M059J (cell line): ENCODE measurements around the gene ADGRF1. TPM values are rescaled to one million over a fixed set of nuclear protein-coding genes. Genes with fewer than 3 reads are reported as not detected.

Source experiments
- DNase-seq: peaks from one replicate; pipeline ENCODE4 v3.0.0-alpha.2; 2012; ENCODE audit warnings: low read depth
- total RNA-seq: library from RNA; depleted of rRNA; stranded (reverse); fragments of >200 nt; shearing (Covaris generic); gene quantifications from 2 replicates; pipeline ENCODE4 v1.2.3, GENCODE V29; 2014; rRNA removed

The ADGRF1 gene
- total RNA-seq, 1 experiment from 2014 or later, result 37.3 TPM

DNA sequence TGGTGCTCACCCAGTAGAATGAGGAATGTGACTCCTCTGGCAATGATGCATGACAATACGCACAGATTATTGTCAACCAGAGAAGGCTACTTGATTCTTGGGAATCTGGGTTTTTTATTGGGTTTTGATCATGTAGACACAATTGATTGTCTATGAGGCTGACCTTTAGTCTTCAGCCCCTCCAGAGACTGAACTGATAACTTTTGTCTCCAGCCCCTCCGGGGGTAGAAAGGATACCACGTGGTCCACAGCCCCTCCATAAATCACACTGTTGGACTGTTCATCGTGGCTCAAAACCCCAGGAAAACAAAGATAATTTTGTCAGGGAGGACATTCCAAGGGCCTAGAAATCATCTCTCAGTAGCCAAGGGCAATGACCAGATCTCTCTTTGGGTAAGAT, 62.9 kb downstream of the ADGRF1 start:
- DNase-seq, result no peak

DNA sequence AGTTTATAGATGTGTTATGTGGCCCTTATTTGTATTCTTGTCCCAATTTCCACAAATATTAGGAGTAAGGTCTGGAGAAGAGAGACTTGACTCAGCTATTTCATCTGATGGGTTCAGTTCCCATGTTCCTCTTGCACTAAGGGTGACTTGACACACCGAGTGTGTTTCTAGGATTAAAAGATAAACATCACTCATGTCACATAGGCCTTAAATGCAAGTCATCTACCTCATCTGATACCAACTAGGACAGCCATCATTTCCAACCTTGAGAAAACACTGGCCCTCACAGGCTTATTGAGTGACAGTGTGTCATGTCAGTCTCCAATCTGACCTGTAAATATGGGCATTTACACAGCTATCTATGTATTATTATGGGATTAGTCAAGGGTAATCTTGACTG, 67.3 kb downstream of the ADGRF1 start:
- no peak for DNase-seq

- DNase-seq, result no peak
Measured at GRCh38 chr6:46973029-46973428, 69.1 kb downstream of the ADGRF1 start.

GRCh38 chr6:46972531-46972930, 69.6 kb downstream of the ADGRF1 start:
- no peak for DNase-seq

GRCh38 chr6:46969206-46969605, 72.9 kb downstream of the ADGRF1 start:
- peak; percentile 58 for DNase-seq

DNA sequence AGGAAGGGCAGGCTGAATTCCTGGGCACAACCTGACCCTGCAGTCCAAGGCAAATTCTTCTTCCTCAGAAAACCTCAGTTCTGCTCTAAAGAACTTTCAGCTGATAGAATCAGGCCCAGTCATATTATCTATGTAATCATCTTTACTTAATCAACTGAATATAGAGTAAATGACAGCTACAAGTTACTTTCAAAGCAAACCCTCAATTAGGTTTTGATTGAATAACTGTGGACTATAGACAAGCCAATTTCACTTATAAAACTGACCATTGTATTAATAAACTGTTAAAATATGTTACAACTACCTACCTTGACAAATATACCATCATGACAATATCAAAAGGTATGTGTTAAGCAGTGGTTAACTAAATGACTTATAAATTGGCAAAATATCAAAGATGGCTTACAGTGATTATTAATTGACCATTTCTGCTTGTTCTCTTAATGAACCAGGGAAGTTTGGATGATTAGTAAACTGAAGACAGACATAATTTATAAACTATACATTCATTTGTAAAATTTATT, 74.2 kb downstream of the ADGRF1 start:
- DNase-seq, result no peak

- no peak for DNase-seq
Measured at GRCh38 chr6:46964716-46965519, 77.2 kb downstream of the ADGRF1 start.

GRCh38 chr6:46963626-46964025, 78.5 kb downstream of the ADGRF1 start:
- DNase-seq, result peak; percentile 42

GRCh38 chr6:46963039-46963438, 79.1 kb downstream of the ADGRF1 start:
- no peak for DNase-seq

- no peak for DNase-seq
Measured at GRCh38 chr6:46961711-46962110, 80.4 kb downstream of the ADGRF1 start.

GRCh38 chr6:46961232-46961631, 80.9 kb downstream of the ADGRF1 start:
- DNase-seq, result no peak

- DNase-seq, result no peak
Measured at GRCh38 chr6:46959419-46959818, 82.7 kb downstream of the ADGRF1 start.

DNA sequence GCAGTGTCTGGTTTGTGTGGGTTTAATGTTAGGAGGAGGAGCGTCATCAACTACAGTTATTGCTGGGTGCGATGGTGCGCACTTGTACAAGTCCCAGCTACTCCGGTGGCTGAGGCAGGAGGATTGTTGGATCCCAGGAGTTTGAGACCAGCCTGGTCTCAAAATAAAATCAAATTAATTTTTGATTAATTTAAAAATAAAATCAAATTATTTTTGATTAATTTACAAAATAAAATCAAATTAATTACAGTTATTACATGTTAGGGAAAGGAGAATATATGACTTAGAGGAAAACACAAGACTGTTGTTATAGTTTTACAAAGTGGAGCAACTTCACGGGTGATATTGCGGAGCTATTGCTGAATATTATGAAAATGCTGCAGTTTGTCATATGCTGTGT, 85.7 kb downstream of the ADGRF1 start:
- no peak for DNase-seq

GRCh38 chr6:46954837-46955451, 87.2 kb downstream of the ADGRF1 start:
- peak; percentile 37 for DNase-seq

DNA sequence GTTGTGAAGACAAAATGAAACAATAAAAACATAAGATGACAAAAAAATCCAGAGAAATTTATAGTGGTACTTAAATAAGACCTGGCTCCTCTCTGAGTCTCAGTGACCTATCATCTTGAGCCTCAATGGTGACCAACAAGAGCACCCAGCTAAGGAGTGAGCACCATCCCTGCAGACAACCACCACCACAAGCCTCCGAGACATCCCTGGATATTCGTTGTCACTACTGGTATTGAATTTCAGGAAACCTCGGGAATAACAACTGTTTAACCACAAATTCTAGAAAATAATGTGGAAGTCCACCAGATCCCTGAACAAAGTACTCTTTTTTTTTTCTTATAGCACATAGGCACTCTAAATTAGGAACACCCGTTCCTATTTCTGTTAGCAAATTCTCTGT, 88.2 kb downstream of the ADGRF1 start:
- no peak for DNase-seq

GRCh38 chr6:46949632-46950280, 92.4 kb downstream of the ADGRF1 start:
- no peak for DNase-seq

GRCh38 chr6:46948699-46949098, 93.4 kb downstream of the ADGRF1 start:
- no peak for DNase-seq

Other genes starting within 250 kb of the ADGRF1 start
- not detected in 2 replicates for gene MEP1A, start 248.9 kb downstream of the ADGRF1 start, total RNA-seq
- gene ADGRF5, start 120.4 kb downstream of the ADGRF1 start, total RNA-seq, result 0.07 TPM in 1 of 2 replicates, not detected in the other